Cardiac fibroblast (primary cell): Measurements from ENCODE around the gene B3GALT6.

Experiments used
- DNase-seq, 2 donors: peaks; one replicate each; pipeline versions ENCODE4 v3.0.0 to v3.0.0-alpha.2; 2010; ENCODE audit warnings: low read depth in 2 of 2
- H3K4me3 ChIP-seq, 2 donors: replicated peaks in 1 of 2; 1 replicate in 1 of 2; 2 replicates in 1 of 2; pipeline ENCODE4 v1.5.1; 2011; ENCODE audit warnings: low read depth in 2 of 2, low read length in 2 of 2, mild to moderate bottlenecking in 2 of 2, moderate library complexity in 1 of 2
- CTCF ChIP-seq: IDR thresholded peaks from one replicate; pipeline ENCODE4 v1.5.1; 2011; ENCODE audit warnings: low read depth, mild to moderate bottlenecking, low read length, inconsistent platforms

Gene B3GALT6

DNA sequence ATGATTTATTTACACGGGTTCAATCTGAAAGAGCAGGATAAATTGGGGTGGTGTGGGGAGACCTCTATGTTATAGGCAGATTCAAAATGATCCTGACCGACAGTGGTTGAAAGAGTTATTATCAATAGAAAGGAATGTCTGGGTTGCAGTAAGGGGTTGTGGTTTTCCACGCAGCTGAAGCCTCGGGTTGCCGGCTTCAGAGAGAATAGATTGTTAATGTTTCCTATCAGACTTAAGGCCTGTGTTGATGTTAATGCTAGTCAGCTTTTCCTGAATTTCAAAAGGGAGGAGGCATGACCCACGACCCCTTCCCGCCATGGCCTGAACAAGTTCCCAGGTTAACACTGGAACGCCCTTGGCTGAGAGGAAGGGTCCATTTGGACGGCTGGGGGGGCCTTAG lies 43.8 kb downstream of the B3GALT6 start:
- no peak overlapping the region for H3K4me3 ChIP-seq
- TF ChIP-seq CTCF, result no peak
- no peak for DNase-seq

DNA sequence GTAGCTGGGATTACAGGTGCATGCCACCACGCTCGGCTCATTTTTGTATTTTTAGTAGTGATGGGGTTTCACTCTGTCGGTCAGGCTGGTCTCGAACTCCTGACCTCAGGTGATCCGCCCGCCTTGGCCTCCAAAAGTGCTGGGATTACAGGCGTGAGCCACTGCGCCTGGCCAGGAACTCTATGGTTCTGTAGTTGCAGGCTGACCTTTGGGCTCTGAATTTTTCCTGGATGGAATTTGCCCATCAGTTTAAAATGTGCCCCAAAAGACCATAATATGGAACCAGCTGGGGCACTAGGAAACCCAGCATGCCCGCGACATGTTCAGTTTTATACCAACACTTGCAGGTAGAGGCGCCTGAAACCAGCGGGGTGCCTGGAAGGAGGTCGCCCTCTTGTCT lies 46.6 kb downstream of the B3GALT6 start:
- H3K4me3 ChIP-seq, result no peak overlapping the region
- no peak for TF ChIP-seq CTCF
- no peak for DNase-seq

- DNase-seq, result no peak
- no peak for TF ChIP-seq CTCF
- no peak overlapping the region for H3K4me3 ChIP-seq
These were observed 47.0 kb downstream of the B3GALT6 start for GRCh38 chr1:1279028-1279427.

DNA sequence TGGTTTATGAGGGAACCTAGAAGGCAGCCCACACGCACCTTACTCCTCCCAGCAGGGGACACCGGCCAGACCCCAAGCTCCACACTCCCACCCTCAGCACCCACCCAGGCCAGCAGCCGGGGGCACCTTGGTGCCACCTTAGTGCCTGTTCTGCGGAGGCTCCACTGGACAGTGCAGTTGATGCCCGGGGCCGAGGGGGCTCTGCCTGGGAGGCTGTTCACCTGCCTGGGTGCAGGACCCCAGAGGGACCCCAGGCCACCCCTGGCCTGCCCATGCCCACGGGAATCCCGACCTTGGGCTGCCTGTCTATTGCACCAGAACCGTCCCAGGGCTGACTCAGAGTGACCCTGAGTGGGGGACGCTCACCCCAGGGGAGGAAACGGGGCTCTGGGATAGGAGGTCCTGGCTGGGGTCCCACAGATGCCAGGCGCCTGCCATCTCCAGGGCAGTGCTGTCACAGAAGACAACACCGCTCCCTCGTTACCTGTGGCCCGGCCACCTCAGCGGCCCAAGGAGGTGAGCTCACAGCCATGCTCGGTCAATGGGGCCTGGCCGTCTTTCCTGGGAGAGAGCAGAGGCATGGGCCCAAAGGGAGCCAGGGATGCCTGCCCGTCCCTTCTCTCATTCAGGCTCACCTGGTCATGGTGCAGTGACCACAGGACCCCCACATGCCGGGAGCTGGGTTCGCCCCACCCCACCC lies 48.9 kb downstream of the B3GALT6 start:
- DNase-seq, result no peak
- TF ChIP-seq CTCF, result no peak
- no peak overlapping the region for H3K4me3 ChIP-seq

- no peak for TF ChIP-seq CTCF
- peak in 1 of 2 donors; percentile 88 for DNase-seq
- H3K4me3 ChIP-seq, result no peak overlapping the region
These were observed 49.7 kb downstream of the B3GALT6 start for GRCh38 chr1:1281533-1282321.

DNA sequence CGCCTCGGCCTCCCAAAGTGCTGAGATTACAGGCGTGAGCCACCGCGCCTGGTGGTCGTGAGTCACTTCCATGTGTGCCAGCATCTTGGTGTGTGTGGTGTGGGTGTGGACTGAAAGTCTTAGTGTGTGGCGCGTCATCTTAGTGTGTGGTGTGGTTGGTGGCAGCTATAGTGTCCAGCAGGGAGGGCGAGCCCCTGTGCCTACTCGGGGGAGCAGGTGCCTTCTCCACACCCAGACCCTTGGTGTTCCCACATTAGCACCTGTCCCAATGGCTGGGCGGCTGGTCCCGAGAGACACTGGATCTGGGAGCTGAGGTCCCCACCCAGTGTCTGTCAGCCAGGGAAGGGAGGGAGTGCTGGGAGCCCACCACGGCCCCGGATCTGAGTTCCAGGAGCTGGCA lies 51.0 kb downstream of the B3GALT6 start:
- no peak for TF ChIP-seq CTCF
- H3K4me3 ChIP-seq, result no peak overlapping the region
- peak in 1 of 2 donors; percentile 72 for DNase-seq
